ENCODE results near the gene ISG20L2.
"Not testable (repeated sequence)": the region's sequence is repeated elsewhere in the genome, so short reads cannot be mapped to it uniquely, and the experiment has no call there.

ISG20L2 gene

DNA sequence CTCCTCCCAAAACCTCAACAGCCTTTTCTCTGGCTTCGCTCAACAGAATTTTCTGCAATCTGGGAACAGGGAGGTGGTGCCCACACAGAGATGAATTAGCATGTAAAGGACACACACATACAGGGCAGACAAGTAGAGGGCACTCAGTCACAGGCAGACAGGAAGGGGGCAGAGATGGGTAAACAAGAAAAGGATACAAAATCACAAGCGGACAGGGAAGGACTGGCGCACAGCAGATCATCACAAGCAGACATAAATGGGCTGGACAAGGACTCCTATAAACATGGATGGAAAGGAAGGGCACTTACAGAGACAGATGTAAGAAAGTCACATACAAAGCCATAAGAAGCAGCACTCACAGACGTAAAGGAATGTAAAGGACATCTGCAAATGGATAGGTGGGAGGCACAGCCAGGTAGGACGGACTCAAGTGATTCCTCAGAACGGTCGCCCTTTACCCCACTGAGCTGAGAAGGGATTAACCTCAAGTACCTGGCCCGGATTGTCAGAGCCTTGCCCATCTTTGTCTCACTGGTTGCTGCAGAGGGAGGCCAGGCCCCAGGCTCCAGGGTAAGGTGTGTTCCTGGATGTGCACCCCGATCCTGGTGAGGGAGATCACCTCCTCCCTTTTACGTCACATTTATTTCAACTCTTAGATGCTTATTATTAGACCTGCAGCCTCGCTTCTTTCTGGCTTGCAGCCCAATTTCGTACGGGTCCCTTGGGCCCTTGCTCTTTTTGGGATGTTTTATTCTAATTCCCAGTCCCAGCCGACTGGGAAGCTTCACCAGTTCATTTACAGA lies 37.9 kb upstream of the ISG20L2 start:
- DNase-seq (ENCODE audit: low spot score), result no peak
- in situ Hi-C loops (cut with MboI; ENCODE audit: low pct_unique_long_range_greater_than_20kb, low sequenced_read_pairs, unreplicated experiment), result no loop called here
- TF ChIP-seq, protein P1, sequence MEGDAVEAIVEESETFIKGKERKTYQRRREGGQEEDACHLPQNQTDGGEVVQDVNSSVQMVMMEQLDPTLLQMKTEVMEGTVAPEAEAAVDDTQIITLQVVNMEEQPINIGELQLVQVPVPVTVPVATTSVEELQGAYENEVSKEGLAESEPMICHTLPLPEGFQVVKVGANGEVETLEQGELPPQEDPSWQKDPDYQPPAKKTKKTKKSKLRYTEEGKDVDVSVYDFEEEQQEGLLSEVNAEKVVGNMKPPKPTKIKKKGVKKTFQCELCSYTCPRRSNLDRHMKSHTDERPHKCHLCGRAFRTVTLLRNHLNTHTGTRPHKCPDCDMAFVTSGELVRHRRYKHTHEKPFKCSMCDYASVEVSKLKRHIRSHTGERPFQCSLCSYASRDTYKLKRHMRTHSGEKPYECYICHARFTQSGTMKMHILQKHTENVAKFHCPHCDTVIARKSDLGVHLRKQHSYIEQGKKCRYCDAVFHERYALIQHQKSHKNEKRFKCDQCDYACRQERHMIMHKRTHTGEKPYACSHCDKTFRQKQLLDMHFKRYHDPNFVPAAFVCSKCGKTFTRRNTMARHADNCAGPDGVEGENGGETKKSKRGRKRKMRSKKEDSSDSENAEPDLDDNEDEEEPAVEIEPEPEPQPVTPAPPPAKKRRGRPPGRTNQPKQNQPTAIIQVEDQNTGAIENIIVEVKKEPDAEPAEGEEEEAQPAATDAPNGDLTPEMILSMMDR (IDR thresholded peaks at IDR 0.05; ENCODE audit: extremely low read depth, insufficient read depth, missing control alignments), result no peak

GRCh38 chr1:156765666-156766065 lies 37.1 kb upstream of the ISG20L2 start:
- TF ChIP-seq, protein P1 (IDR thresholded peaks at IDR 0.05; ENCODE audit: extremely low read depth, insufficient read depth, missing control alignments), result no peak
- no peak for DNase-seq (ENCODE audit: low spot score)

GRCh38 chr1:156765136-156765535 lies 36.6 kb upstream of the ISG20L2 start:
- DNase-seq (ENCODE audit: low spot score); in situ Hi-C loops (cut with MboI; ENCODE audit: low pct_unique_long_range_greater_than_20kb, low sequenced_read_pairs, unreplicated experiment): not testable (repeated sequence)

More at GRCh38 chr1:156765666-156766065, 37.1 kb upstream of the ISG20L2 start:
- in situ Hi-C loops (cut with MboI; ENCODE audit: low pct_unique_long_range_greater_than_20kb, low sequenced_read_pairs, unreplicated experiment), result no loop called here

DNA sequence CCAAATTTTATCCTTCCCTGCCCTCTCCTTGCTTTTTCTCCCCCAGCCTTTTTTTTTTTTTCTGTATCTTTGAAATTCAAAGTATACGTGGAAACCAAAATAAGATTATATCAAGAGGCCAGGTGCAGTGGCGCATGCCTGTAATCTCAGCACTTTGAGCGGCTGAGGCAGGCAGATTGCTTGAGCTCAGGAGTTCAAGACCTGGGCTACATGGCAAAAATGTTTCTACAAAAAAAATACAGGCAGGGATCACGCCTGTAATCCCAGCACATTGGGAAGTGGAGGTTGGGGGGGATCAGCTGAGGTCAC lies 32.2 kb upstream of the ISG20L2 start:
- in situ Hi-C loops (cut with MboI; ENCODE audit: low pct_unique_long_range_greater_than_20kb, low sequenced_read_pairs, unreplicated experiment), result no loop called here
- TF ChIP-seq, protein P1 (IDR thresholded peaks at IDR 0.05; ENCODE audit: extremely low read depth, insufficient read depth, missing control alignments), result no peak
- no peak for DNase-seq (ENCODE audit: low spot score)

DNA sequence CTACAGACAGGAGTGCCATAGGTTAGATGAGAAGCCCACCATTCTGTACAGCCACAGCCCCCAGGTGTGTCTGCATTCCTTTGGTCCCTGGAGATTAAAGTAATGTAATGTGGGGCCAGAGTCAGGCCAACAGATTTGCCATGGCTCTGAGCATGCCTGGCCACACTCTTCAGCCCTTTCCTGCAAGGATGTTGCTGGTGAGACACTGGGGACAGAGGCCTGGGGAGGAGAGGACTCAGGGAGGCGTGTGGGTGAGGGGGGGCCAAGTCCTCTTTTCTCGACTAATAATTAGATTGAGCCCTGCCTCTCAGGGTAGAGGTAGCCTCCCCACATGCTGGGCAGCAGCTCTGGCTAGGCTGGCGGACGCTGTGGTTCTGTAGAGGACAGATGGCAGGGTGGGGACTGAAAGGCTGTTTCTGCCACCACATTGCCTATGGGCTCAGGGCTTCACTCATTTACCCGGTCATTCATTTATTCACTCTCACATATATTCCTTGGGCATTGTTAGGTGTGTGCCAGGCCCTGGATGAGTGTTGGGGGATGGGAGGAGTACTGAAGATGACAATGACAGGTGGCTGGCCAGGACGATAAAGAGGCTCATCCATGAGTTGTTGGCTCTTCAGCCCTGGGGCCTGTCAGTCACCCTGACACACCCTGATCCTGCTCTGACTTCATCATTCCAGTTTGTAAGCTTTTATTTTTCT lies 31.7 kb upstream of the ISG20L2 start:
- TF ChIP-seq, protein P1 (IDR thresholded peaks at IDR 0.05; ENCODE audit: extremely low read depth, insufficient read depth, missing control alignments), result no peak
- in situ Hi-C loops (cut with MboI; ENCODE audit: low pct_unique_long_range_greater_than_20kb, low sequenced_read_pairs, unreplicated experiment), result no loop called here
- DNase-seq (ENCODE audit: low spot score), result no peak

GRCh38 chr1:156757572-156758253 lies 29.1 kb upstream of the ISG20L2 start:
- in situ Hi-C loops (cut with MboI; ENCODE audit: low pct_unique_long_range_greater_than_20kb, low sequenced_read_pairs, unreplicated experiment); DNase-seq (ENCODE audit: low spot score): not testable (repeated sequence)

GRCh38 chr1:156756355-156756754 lies 27.8 kb upstream of the ISG20L2 start:
- DNase-seq (ENCODE audit: low spot score), result no peak
- TF ChIP-seq, protein P1 (IDR thresholded peaks at IDR 0.05; ENCODE audit: extremely low read depth, insufficient read depth, missing control alignments), result no peak
- in situ Hi-C loops (cut with MboI; ENCODE audit: low pct_unique_long_range_greater_than_20kb, low sequenced_read_pairs, unreplicated experiment), result no loop called here

All from GM13977 (cell line).